NCI-H524 (cell line): ENCODE measurements around the gene SDC4.
A peak's percentile ranks its signal among the peaks of the same experiment; 100 is the strongest.

ENCODE experiments used
- DNase-seq, 2 experiments: peaks; one replicate each; lab custom pipeline; 2025; lab: John Stamatoyannopoulos, UW

SDC4 gene

DNA sequence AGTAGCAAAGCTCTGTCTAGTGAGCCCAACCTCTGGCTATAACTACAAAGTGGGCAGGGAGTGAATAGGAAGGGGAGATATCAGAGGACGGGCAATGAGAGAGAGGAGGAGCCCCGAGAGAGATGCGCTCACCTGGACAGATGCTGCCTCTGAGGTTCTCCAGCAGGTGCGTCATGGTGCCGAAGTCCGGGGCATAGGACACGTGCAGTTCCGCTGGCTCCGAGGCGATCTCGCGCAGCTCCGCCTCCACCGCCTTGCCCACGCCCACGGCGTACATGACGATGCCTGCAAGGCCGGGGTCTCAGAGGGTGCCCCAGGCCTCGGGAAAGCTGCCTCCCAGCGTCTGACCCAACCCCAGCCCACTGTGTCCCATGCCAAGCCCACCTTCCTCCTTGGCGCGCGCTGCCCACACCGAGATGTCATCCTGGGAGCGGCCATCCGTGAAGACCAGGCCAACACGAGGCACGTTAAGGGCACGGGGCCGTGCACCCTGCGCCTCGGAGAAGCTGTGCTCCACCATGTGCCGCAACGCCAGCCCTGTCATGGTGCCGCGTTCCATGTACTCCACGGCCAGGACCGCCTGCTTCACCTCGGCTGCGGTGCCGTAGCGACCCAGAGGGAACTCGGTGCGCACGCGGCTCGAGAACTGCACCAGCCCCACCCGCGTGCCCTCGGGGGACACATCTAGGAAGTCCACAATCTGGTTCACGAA is 50.3 kb downstream of the SDC4 start:
- no peak for DNase-seq

DNA sequence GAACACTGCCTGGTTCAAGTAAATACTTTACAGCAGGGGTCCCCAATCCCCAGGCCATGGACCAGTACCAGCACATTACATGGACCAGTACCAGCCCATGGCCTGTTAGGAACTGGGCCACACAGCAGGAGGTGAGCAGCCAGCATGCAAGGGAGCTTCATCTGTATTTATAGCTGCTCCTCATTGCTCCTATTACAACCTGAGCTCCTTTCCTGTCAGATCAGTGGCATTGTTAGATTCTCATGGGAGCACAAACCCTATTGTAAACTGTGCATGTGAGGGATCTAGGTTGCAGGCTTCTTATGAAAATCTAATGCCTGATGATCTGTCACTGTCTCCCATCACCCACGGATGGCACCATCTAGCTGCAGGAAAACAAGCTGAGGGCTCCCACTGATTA is 53.6 kb downstream of the SDC4 start:
- no peak for DNase-seq

GRCh38 chr20:45294003-45294368 is 54.2 kb downstream of the SDC4 start:
- DNase-seq = no peak

DNA sequence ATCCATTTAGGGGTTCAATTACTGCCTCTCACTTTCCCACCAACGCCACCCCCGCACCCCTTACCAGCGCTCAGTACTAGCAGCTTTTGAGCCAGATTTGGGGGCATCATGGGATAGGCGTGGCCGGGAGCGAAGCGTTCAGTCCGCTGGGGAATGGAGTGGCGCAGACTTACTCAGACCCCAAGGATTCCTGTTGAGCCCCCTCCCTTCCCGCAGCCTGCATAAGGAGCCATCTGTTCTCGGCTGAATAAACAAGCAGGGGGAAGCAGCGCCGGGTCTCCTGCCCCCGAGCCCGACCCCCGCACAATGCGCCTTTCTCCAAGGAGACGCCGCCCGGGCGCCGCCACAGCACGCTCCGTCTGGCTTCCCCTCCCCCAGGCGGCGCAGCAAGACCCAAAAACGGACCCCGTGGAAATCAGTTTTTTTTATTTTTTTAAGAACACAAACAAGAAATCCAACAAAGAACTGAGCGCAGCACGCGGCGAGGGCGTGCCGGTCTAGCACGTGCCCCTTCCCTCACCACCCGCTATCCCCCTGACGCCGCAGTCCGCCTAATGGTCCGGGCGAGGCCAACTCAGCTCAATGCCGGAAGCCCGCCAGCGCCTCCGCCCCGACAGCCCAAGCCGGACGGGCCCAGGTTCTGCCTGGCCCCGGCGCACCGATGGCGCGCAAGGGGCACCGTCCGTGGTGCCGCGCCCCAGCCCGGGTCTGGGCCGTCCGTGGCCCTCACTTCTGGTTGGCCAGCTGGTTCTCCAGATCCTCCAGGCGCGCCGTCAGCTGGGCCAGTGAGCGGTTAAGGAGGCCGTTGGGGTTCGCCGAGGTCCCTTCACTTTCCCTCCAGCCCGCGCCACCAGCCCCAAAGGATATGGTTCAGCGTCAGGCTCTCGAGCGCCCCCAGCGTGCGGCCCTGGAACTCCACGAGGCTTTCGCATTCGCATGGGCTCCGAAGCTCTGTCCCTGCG is 54.9 kb downstream of the SDC4 start:
- DNase-seq = peak; percentile 78 to 86

GRCh38 chr20:45292343-45292742 is 55.9 kb downstream of the SDC4 start:
- no peak for DNase-seq

DNA sequence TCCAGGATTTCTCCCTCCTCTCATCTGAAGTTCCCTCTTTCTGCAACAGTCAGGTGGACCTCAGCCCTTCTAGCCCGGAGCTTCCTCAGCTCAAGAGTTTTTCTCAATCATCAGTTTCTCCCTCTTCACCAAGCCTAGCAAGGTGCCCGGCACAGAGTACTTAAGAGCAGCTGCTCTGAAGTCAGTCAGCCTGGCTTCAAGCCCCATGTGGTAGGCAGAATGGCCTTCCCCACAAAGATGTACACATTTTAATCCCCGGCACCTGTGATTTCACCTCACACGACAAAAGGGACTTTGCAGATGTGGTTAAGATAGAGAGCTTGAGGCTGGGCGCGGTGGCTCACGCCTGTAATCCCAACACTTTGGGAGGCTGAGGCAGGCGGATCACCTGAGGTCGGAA is 56.7 kb downstream of the SDC4 start:
- peak in 1 of 2 experiments; percentile 22 for DNase-seq

- peak; percentile 74 to 90 for DNase-seq
These were observed 57.4 kb downstream of the SDC4 start for GRCh38 chr20:45290677-45291355.

DNA sequence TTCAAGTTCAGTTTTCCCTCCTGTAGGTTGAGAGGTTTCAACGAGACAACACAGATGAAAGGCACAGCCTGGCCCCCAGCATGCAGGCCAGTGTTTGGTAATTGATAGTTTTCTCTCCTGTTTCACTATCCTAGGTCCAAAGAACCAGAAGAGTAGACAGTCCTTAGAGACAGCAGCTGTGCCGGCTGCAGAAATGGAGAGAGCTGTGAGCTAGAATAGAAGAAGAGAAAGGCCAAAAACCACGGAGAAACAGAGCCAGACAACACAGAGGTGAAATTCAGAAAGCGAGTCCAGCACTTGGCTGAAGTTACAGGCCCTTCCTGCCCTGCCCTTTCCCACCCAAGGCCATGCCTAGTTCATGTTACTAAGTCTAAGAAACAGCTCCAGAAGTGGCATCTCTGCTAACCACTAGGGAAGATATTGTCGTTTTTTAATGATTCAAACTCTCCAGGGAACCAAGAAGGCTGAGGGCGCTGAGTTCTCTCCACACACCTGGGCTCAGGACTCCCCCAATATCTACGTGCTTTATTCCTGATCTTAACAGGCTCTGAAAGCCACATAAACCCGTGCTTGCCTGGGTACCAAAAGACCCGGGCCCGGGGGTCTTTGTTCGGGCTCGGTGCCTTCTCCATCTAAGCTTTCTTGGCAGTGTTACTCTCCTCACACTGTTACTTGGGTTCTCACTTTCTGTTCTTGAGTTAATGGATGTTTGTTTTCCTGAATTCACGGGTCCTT is 58.1 kb downstream of the SDC4 start:
- no peak for DNase-seq

DNA sequence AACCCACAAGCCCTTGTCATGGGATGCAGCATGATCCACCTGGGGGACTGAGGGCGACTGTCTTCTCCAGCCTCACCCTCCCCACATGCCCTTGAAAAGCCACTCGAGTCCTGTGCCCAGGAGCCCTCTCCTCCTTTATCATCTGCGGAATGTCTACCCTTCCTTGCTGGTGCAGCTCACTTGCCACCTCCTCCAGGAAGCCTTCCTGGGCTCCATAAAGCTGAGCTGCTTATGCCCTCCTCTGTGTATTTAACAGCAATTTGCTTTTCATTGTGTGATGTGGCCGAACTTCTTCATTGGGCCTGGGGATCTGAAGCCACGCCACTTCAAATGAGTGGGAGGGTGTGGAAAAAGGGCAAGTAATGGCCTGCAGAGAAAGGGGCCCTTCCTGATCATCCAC is 59.4 kb downstream of the SDC4 start:
- DNase-seq = no peak

DNA sequence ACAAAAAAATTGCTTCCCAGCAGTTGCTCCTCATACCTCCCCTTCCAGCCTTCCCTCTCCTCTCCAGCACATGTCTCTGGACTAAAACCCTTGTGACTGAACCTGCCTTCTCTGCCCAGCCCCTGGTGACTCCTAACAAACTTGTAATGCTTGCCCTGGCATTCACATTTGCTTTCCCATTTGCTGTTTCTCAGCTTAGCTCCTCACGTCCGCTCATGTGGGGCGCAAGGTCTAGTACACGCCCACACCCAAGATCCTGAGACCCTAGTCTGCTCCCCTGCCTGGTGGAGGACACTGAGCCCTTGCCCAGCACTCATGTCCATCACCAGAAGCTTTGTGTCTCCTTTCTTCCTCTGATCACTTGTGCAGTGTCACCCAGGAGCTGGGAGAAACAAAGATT is 59.8 kb downstream of the SDC4 start:
- DNase-seq = no peak

DNA sequence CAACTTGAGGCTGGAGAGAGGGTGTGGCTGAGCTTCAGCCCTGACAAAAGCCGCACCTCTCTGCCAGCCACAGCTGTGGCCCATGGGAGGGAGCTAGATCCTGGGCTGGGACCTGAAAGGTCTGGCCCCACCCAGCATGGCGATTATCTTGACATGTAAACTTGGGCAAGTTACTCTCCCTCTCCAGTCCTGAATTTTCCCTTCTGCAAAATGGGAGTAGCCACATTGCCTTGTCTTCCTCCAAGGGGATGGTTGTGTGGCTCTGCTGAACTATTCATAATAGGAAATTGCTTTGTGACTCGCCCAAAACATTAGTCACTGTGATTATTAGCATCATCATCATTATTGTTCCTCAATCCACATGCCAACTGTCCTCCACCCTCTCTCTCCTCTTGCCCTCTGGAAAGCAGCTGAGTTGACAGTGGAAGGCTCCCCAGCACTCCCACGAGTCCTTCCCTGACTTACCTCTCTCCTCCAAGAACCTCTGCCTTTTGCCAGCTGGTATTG is 64.6 kb downstream of the SDC4 start:
- no peak for DNase-seq

- no peak for DNase-seq
These were observed 65.3 kb downstream of the SDC4 start for GRCh38 chr20:45282700-45283550.

DNA sequence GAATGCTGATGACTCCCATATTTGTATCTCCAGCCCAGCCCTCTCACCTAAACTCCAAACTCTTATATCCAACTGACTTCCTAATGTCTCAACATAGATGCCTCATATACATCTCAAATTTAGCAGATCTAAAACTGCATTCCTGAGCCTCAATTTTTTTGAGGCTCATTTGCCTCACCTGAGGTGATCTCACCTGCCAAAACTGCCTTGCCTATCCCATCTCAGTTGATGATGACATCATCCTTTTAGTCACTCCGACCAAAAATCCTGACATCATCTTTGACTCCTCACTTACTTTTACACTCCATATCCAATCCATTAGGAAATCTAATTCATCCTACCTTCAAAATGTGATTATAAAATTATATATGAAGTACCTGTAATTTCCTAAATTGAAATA is 68.2 kb downstream of the SDC4 start:
- no peak for DNase-seq

DNA sequence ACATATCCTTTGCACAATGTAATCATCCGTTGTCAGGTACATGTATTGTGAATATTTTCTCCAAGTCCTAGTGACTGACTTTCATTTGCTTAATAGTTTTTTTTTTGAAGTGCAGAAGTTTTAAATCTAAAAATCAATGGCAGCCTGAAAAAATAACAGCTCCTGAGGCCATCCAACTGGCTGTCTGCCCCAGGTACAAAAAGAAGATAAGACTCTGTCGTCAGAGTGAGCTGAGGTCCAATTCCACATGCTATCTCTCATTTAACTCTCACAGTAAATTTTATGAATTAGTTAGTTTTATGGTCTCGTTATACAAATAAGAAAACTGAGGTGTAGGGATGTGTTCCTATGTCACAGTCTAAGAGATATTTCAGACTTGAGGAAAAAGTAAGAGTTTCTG is 72.9 kb downstream of the SDC4 start:
- no peak for DNase-seq
